Thyroid gland (tissue), 4 donors: Measurements from ENCODE around the gene ABTB2.

Experiments
- CTCF ChIP-seq, 6 experiments: fragments of 200-600 bp in 3 of 6; fragments of 450-650 bp in 3 of 6; sonication (generic) in 3 of 6; IDR thresholded peaks; one replicate each; pipeline ENCODE4 v1.5.1; 2016 to 2019; ENCODE audit warnings: antibody characterized with exemption in 6 of 6, mild to moderate bottlenecking in 2 of 6, inconsistent platforms in 1 of 6, moderate library complexity in 1 of 6
- POLR2A ChIP-seq, 2 donors: fragments of 450-650 bp; IDR thresholded peaks; one replicate each; pipeline ENCODE4 v1.6.1; 2017; ENCODE audit warnings: antibody characterized with exemption in 2 of 2, mild to moderate bottlenecking in 2 of 2, moderate library complexity in 1 of 2

GRCh38 chr11:34261820-34262219 is 96.0 kb downstream of the ABTB2 start:
- no peak for TF ChIP-seq CTCF (IDR thresholded peaks at IDR 0.05)
- no peak for TF ChIP-seq POLR2A (IDR thresholded peaks at IDR 0.05)
